Lower leg skin (tissue), 3 donors: Measurements from ENCODE around the gene ZBED5.

Source experiments
- POLR2A ChIP-seq, 2 donors: fragments of 450-650 bp; IDR thresholded peaks; one replicate each; pipeline ENCODE4 v1.6.1; 2016 to 2017; ENCODE audit warnings: antibody characterized with exemption in 2 of 2, mild to moderate bottlenecking in 1 of 2, moderate library complexity in 1 of 2
- TF ChIP-seq, protein P1 (sequence below), 3 donors: fragments of 450-650 bp; IDR thresholded peaks; one replicate each; pipeline ENCODE4 v1.5.1; 2016; ENCODE audit warnings: antibody characterized with exemption in 3 of 3, mild to moderate bottlenecking in 3 of 3, moderate library complexity in 2 of 3

DNA sequence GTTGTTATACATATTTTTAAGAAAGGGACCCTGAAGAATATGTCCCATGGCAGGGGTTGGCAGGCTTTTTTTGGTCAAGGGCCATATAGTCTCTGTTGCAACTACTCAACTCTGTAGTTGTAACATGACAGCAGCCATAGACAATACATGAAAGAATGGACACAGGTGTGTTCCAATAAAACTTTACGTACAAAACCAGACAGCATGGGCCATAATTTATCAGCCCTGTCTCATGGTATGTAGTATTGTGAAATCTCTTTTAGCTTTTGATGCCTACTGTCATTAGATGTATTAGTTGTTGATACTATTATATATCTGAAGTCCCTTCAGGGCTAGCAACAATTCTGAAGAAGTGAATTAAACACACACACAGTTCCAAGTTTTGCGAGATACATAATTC is 2.6 kb downstream of the ZBED5 start:
- no peak for TF ChIP-seq POLR2A (IDR thresholded peaks at IDR 0.05)
- TF ChIP-seq, protein P1, sequence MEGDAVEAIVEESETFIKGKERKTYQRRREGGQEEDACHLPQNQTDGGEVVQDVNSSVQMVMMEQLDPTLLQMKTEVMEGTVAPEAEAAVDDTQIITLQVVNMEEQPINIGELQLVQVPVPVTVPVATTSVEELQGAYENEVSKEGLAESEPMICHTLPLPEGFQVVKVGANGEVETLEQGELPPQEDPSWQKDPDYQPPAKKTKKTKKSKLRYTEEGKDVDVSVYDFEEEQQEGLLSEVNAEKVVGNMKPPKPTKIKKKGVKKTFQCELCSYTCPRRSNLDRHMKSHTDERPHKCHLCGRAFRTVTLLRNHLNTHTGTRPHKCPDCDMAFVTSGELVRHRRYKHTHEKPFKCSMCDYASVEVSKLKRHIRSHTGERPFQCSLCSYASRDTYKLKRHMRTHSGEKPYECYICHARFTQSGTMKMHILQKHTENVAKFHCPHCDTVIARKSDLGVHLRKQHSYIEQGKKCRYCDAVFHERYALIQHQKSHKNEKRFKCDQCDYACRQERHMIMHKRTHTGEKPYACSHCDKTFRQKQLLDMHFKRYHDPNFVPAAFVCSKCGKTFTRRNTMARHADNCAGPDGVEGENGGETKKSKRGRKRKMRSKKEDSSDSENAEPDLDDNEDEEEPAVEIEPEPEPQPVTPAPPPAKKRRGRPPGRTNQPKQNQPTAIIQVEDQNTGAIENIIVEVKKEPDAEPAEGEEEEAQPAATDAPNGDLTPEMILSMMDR (IDR thresholded peaks at IDR 0.05): no peak
